CD4-positive, alpha-beta T cell treated with Interleukin-10 for 1 hour (primary cell): ENCODE measurements around the gene TLE2.
A peak's percentile ranks its signal among the peaks of the same experiment; 100 is the strongest.
"Not testable (repeated sequence)": the region's sequence is repeated elsewhere in the genome, so short reads cannot be mapped to it uniquely, and the experiment has no call there.

Source experiments
- DNase-seq: peaks from one replicate; pipeline ENCODE4 v3.0.0-alpha.2; 2020

Gene TLE2

GRCh38 chr19:3012059-3012458 lies 17.0 kb downstream of the TLE2 start:
- not testable (repeated sequence) for DNase-seq

- no peak for DNase-seq
Measured at GRCh38 chr19:3010871-3011270, 18.2 kb downstream of the TLE2 start.

GRCh38 chr19:3008994-3009393 lies 20.1 kb downstream of the TLE2 start:
- no peak for DNase-seq

- DNase-seq: no peak
Measured at GRCh38 chr19:3007975-3008374, 21.1 kb downstream of the TLE2 start.

- peak; percentile 32 for DNase-seq
Measured at GRCh38 chr19:3006075-3006767, 22.9 kb downstream of the TLE2 start.

- DNase-seq: no peak
Measured at GRCh38 chr19:3005345-3005744, 23.7 kb downstream of the TLE2 start.

GRCh38 chr19:3004522-3004921 lies 24.6 kb downstream of the TLE2 start:
- no peak for DNase-seq

- DNase-seq: no peak
Measured at GRCh38 chr19:3003046-3003445, 26.0 kb downstream of the TLE2 start.

GRCh38 chr19:3001235-3001800 lies 27.8 kb downstream of the TLE2 start:
- no peak for DNase-seq

- DNase-seq: no peak
Measured at GRCh38 chr19:2998642-2999041, 30.4 kb downstream of the TLE2 start.

GRCh38 chr19:2997720-2998119 lies 31.4 kb downstream of the TLE2 start:
- DNase-seq: no peak

GRCh38 chr19:2994588-2995131 lies 34.4 kb downstream of the TLE2 start:
- no peak for DNase-seq

GRCh38 chr19:2993579-2993978 lies 35.5 kb downstream of the TLE2 start:
- no peak for DNase-seq

- no peak for DNase-seq
Measured at GRCh38 chr19:2992958-2993357, 36.1 kb downstream of the TLE2 start.

- DNase-seq: not testable (repeated sequence)
Measured at GRCh38 chr19:2992333-2992732, 36.7 kb downstream of the TLE2 start.

GRCh38 chr19:2989236-2989946 lies 39.7 kb downstream of the TLE2 start:
- DNase-seq: no peak

- no peak for DNase-seq
Measured at GRCh38 chr19:2988568-2988967, 40.5 kb downstream of the TLE2 start.

GRCh38 chr19:2987797-2988196 lies 41.3 kb downstream of the TLE2 start:
- DNase-seq: no peak

GRCh38 chr19:2986951-2987524 lies 42.0 kb downstream of the TLE2 start:
- DNase-seq: no peak

- DNase-seq: no peak
Measured at GRCh38 chr19:2984215-2984528, 44.9 kb downstream of the TLE2 start.

GRCh38 chr19:2983351-2984214 lies 45.5 kb downstream of the TLE2 start:
- no peak for DNase-seq

GRCh38 chr19:2982983-2983350 lies 46.1 kb downstream of the TLE2 start:
- DNase-seq: no peak

GRCh38 chr19:2982561-2982960 lies 46.5 kb downstream of the TLE2 start:
- DNase-seq: no peak
